ENCODE measurements around the gene TMEM53.

TMEM53 gene

GRCh38 chr1:44645476-44646244 is 28.6 kb downstream of the TMEM53 start:
- DNase-seq: no peak

GRCh38 chr1:44644806-44645205 is 29.5 kb downstream of the TMEM53 start:
- DNase-seq: no peak

- no peak for DNase-seq
These were observed 30.5 kb downstream of the TMEM53 start for GRCh38 chr1:44643721-44644334.

- DNase-seq: no peak
These were observed 31.4 kb downstream of the TMEM53 start for GRCh38 chr1:44642925-44643324.

- no peak for DNase-seq
These were observed 32.0 kb downstream of the TMEM53 start for GRCh38 chr1:44642255-44642654.

- no peak for DNase-seq
These were observed 32.9 kb downstream of the TMEM53 start for GRCh38 chr1:44641126-44642102.

GRCh38 chr1:44640200-44640853 is 34.0 kb downstream of the TMEM53 start:
- no peak for DNase-seq

GRCh38 chr1:44637702-44638411 is 36.4 kb downstream of the TMEM53 start:
- no peak for DNase-seq

GRCh38 chr1:44636688-44637598 is 37.3 kb downstream of the TMEM53 start:
- no peak for DNase-seq

- DNase-seq: no peak
These were observed 38.1 kb downstream of the TMEM53 start for GRCh38 chr1:44636083-44636687.

GRCh38 chr1:44635439-44635838 is 38.8 kb downstream of the TMEM53 start:
- DNase-seq: no peak

GRCh38 chr1:44634606-44635189 is 39.6 kb downstream of the TMEM53 start:
- DNase-seq: no peak

GRCh38 chr1:44632598-44632997 is 41.7 kb downstream of the TMEM53 start:
- no peak for DNase-seq

GRCh38 chr1:44631647-44632539 is 42.4 kb downstream of the TMEM53 start:
- DNase-seq: peak; percentile 85

- DNase-seq: no peak
These were observed 43.0 kb downstream of the TMEM53 start for GRCh38 chr1:44631333-44631646.

GRCh38 chr1:44630116-44630515 is 44.2 kb downstream of the TMEM53 start:
- no peak for DNase-seq

- DNase-seq: no peak
These were observed 45.1 kb downstream of the TMEM53 start for GRCh38 chr1:44628962-44629756.

- no peak for DNase-seq
These were observed 48.9 kb downstream of the TMEM53 start for GRCh38 chr1:44625348-44625747.
